GM18517 (cell line): Measurements from ENCODE around the gene ZBTB22.
A peak's percentile ranks its signal among the peaks of the same experiment; 100 is the strongest.
"Not testable (repeated sequence)": the region's sequence is repeated elsewhere in the genome, so short reads cannot be mapped to it uniquely, and the experiment has no call there.

Experiments used
- ATAC-seq: cut with Tn5 transposase; IDR thresholded peaks from one replicate; pipeline ENCODE4 v1.9.1; 2021; ENCODE audit warnings: mild to moderate bottlenecking, moderate library complexity; ENCODE audit not compliant: unreplicated experiment

The ZBTB22 gene

DNA sequence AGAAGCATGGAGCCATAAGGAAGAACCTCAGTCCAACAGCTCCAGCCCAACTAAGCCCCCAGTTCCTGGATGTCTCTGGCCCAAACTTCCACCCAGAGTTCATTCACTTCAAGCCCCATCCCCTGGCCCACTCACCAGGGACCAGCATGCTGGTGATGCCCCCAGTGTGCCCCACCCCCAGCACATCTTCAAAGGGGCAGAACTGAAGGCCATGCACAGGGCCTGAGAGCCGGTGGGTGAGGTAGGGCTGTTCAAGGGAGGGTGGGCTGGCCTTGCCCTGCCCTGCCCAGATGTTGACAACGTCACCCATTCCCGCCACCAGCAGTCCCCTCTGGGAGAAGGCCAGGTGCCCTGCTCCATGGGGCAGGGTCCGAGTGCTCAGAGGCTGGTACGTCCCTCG is 37.0 kb downstream of the ZBTB22 start:
- no peak for ATAC-seq

DNA sequence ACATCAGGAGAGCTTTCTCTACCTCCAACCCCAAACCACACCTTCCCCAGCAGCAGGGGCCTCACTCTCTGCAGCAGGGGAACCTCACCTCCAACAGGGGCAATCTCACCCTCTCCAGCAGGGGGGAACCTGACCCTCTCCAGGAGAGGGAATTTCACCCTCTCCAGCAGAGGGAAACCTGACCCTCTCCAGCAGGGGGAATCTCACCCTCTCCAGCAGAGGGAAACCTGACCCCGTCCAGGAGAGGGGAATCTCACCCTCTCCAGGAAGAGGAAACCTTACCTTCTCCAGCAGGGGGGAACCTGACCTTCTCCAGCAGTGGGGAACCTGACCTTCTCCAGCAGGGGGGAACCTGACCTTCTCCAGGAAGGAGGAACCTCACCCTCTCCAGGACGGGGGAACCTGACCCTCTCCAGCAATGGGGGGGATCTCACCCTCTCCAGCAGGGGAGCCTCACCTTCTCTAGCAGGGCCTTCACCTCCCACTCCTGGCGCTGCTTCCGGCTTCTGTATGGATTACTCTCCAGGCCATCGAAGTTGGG is 37.5 kb downstream of the ZBTB22 start:
- ATAC-seq, result no peak

DNA sequence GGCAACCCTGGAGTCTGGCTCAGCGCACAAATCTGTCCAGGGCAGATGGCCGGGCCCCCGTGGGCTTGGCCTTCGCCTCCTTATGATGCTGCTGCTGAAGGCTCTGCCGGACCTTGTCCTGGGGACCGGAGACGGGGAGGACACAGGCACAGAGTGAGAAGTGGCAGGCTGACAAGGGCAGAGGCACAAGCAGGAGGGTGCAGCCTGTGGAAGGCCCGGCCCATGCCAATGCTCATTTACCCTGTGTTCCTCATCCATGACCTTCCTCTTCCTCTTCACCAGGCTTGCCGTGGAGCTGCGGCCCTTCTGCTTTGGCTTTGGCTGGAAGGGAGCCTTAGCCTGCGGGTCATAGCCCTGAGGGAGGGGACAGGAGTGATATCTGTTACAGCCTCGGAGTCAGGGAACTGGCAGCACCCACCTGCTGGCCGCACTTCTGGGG is 38.3 kb downstream of the ZBTB22 start:
- ATAC-seq, result no peak

DNA sequence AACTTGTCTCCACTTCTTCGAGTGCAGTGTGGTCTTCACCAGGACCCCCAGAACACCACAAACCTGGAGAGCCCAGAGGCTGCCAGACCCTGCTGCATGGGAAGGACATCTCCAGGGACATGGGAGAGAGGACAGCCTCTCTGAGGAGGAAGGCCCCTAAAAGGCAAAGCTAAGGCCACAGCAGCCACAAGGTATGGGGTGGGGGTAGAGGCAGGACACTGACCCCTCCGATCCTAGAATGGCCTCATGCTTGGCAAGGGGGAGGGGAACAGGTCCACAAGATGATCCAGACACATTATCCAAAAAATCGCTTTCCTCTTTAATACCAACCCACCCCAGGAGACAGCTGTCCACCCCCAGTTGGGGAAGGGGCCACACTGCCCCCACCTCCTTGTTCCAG is 38.7 kb downstream of the ZBTB22 start:
- no peak for ATAC-seq

DNA sequence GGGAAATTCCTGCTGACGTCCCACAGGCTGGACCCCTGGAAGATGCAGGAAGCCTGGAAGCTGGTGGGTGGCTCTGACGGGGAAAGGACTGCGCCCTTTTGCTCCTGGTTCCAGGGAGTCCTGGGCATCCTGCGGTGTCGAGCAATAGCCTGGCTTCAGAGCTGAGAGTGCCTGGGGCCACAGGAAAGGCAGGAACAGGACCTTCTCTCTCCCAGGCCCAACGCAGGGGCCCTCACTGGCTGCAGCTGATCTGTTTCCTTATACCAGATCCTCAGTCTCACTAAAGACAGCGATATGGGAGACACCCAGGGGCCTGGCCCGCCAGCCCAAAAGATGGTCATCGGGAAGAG is 39.2 kb downstream of the ZBTB22 start:
- ATAC-seq, result no peak

DNA sequence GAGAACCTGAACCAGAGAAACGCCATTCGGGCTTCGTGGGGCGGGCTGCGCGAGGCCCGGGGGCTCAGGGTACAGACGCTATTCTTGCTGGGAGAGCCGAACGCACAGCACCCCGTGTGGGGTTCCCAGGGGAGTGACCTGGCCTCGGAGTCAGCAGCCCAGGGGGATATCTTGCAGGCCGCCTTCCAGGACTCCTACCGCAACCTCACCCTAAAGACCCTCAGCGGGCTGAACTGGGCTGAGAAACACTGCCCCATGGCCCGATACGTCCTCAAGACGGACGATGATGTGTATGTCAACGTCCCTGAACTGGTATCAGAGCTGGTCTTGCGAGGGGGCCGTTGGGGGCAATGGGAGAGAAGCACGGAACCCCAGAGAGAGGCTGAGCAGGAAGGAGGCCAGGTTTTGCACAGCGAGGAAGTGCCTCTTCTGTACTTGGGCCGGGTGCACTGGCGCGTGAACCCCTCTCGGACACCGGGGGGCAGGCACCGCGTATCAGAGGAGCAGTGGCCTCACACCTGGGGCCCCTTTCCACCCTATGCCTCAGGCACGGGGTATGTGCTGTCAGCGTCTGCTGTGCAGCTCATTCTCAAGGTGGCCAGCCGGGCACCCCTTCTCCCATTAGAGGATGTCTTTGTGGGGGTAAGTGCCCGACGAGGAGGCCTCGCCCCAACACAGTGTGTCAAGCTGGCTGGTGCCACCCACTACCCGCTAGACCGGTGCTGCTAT is 39.7 kb downstream of the ZBTB22 start:
- ATAC-seq, result no peak

DNA sequence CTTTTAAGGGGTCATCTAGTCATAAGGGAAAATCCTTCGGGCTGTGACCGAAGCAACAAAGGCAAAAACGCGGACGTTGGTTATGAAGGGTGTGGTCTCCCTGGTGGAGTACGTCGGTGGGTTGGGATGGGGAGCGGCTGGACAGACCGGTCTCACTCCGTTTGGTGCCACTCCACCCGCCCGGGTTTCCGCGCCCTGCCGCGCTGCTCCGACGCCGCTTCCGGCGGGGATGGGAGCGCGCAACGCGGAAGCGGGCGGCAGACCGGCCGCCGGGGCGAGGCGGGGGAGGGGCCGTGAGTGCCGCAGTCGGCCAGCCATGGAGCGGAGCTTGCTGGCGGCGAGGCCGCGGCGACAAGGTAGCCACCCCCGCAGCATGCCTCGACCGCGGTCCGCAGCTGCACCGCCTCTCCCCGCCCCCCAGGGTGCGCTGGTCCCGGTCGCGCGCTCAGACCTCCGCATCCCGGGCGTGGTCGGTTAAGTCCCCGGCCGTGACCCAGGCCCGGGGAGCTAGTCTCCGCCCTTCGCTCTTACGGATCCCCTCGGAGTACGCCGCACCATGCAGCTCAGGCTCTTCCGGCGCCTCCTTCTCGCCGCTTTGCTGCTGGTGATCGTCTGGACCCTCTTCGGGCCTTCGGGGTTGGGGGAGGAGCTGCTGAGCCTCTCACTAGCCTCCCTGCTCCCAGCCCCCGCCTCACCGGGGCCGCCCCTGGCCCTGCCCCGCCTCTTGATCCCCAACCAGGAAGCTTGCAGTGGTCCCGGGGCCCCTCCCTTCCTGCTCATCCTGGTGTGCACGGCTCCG is 40.5 kb downstream of the ZBTB22 start, which contains the start of gene B3GALT4:
Gene B3GALT4, plus strand, starts transcription at position 260 of the 799 bp plus-strand sequence. Its CDS starts 297 bp downstream, at position 557.
- peak; percentile 42 for ATAC-seq

DNA sequence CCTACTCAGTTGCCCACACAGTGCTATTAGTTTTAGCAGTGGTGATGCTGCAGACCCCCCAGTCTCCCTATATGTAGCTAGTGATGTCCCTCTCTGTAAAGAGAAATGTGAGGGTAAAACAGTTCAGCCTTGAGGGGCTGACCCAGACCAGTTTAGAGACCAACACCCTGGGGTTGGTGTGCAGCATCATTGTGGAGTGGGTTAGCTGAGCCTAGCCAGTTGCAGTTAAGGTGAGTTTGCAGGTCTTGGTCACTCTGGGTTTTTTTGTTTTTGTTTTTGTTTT is 41.0 kb downstream of the ZBTB22 start:
- ATAC-seq, result no peak

DNA sequence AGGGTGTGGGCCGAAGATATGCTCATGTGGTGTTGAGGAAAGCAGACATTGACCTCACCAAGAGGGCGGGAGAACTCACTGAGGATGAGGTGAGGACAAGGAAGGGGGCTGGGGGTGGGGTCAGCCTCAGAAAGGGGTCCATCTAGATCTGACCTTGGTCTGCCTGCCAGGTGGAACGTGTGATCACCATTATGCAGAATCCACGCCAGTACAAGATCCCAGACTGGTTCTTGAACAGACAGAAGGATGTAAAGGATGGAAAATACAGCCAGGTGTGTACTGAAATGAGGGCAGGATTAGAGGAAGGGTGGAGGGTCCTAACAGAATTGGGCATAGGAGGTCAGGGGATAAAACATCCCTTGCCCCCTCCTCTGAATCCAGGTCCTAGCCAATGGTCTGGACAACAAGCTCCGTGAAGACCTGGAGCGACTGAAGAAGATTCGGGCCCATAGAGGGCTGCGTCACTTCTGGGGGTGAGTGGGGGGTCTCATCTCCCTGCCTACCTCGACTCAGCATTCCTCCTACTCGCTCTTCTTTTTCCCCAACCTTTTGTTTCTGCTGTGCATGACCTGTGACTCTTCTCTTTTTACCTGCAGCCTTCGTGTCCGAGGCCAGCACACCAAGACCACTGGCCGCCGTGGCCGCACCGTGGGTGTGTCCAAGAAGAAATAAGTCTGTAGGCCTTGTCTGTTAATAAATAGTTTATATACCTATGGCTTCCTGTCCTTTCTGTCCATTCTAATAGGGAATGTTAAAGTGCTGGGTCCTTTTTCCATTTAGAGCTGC is 41.6 kb downstream of the ZBTB22 start:
- ATAC-seq, result not testable (repeated sequence)

DNA sequence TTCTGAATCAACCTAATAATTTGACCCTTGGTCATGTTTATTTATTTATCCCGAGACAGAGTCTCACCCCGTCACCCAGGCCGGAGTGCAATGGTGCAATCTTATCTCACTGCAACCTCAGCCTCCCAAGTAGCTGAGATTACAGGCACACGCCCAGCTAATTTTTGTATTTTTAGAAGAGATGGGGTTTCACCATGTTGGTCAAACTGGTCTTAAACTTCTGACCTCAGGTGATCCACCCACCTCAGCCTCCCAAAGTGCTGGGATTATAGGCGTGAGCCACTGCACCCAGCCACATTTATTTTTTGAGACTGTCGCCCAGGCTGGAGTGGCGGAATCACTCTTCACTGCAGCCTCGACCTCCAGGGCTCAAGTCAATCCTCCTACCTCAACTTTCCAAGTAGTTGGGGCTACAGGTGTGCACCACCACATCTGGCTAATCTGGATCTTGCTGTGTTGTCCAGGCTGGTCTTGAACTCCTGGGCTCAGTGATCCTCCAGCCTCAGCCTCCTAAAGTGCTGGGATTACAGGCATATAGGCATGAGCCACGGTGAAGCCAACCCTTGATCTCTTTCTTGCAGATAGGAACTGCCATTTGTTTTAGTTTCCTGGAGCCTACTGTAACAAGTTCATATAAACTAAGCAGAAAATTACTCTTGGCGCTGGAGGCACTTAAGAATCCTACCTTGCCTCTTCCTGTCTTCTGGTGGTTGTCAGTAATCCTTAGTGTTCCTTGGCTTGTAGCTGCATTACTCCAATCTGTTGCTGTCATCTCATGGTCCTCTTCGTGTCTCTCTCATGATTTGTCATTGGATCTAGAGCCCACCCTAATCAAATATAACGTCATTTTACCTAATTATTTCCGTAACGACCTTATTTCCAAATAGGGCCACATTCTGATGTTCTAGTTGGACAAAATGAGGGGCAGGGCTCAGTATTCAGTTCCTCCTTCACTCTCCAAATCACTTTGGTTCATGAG is 43.3 kb downstream of the ZBTB22 start:
- no peak for ATAC-seq

DNA sequence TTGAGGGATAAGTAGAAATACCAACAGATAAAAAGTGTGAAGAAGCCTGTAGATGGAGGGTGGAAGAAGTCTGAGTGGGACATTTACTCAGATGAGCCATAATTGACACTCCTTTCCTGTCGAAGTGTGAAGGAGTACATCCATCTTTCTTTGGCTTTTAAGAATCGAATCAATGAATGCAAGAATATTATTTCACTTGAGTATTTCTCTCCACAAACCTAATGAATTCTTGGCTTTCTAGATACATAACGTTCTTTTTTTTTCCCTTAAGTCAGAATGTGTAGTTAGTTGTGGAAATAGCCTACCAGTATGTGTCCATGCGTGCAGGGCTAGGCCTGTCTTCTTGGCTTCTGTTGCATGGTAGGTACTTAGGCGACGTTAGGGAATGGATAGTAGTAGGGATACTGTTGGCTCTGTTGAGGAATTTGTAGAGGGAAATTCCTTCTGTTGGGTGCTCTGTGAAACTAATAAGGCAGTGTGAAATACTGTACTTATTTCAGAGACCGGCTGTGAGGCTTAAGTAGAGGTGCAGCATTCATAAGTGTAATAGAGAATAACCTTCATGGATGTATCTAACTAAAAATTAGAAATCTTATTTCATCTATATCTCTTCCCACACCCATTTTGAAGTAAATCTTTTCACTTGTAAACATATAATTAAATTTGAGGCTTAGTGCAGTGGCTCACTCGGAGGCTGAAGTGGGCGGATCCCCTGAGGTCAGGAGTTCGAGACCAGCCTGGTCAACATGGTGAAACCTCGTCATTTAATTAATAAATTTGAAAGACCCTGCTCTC is 44.2 kb downstream of the ZBTB22 start:
- ATAC-seq, result no peak

DNA sequence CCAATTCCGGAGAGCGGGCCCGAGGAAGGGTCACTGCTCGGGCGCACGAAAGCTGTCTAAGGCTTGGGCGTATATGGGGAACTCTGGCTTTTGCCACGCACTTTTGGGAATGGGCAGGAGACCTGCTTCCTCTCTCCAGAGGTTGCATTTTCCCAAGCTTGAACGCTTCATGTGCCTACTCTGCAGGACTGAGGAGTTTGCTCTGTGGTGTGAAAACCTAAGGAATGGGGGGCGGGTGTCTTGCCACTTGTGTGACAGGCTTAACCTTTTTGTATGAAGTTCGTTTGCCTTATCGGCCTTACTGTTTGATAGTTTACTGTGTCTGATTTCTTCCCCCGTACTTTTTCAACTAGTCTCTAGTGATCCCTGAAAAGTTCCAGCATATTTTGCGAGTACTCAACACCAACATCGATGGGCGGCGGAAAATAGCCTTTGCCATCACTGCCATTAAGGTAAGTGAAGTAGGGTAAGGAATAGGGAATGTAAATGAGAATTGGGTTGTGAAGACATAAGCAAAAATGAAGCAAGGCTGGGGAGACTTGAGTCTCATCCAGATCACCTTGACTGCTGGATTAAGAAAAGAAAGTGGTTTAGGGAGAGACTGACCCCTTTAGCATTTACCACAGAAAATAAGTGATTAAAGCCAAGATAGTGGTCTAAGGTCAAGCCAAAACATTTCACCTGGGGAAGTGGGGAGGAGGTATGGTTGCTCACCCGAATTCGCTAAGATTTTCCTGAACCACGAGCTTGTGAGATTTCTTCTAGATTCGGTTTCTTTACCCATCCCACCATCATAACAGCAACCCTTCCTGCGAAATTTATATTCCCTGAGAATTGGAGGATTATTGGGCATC is 45.0 kb downstream of the ZBTB22 start:
- ATAC-seq, result peak; percentile 9

DNA sequence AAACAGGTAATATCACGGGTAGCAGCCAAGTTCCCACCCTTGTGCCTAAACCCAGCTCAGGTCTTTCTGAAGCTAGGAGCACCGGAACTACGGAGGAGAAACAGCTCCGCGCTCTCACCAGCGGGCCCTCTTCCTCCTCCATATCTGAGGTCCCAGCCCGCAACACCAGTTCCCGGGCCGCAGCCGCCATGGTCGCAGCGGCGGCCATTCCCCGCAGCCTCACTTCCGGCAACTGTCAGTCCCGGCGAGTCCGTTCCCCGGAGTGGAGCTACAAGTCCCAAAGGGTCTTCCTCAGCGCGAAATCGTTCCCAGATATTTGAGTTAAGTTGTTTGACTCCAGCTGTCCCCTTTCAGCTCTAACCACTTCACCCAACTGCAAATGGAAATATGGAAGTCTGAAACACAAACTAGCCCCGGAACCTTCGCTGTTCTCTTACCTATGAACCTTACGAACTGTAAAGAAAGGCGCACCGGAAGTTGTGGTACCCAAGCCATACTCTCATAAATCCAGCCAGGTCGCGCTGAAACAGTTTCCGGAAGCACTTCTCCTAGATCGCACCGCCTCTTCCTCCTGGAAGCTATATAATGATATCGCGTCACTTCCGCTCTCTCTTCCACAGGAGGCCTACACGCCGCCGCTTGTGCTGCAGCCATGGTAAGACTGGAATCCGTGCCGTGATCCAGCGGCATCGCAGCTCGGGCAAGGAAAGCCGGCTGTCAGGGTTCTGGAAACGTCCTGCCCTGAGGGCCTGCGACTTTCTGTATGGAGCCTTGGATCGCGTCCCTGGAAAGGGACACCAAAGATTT is 45.9 kb downstream of the ZBTB22 start, which contains the start of the genes RPS18 and VPS52:
Gene RPS18, plus strand, starts transcription at position 608 of the 807 bp plus-strand sequence. Its CDS starts 45 bp downstream, at position 653.
Gene VPS52, minus strand, starts transcription at position 409 of the 807 bp plus-strand sequence. Its CDS starts 201 bp downstream, at position 208.
- ATAC-seq, result peak; percentile 79

DNA sequence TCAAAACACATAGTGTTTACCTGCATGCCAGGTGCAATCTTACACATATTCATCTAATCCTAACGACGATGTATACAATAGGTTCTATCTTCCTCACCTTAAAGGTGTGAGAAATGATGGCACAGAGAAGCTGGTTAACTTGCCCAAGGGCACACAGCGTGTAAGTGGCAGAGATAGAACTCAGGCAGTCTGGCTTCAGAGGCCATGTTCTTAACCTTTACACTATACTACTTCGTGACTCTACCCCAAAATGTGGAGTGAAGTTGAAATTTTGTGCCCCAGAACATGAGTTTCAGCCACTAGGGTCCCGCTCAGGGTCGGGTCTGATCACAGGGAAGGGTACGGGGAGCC is 46.5 kb downstream of the ZBTB22 start:
- peak; percentile 21 for ATAC-seq
